ENCODE results near the gene CLMN. TPM values are rescaled to one million over a fixed set of nuclear protein-coding genes. Genes with fewer than 3 reads are reported as not detected.

The CLMN gene
- total and polyA plus RNA-seq, 2 of the 13 experiments (the other 11 are each of a cell fraction or from before 2014, with no cell fraction given), result 15.1 to 16.7 TPM

GRCh38 chr14:95286645-95287044 is 33.1 kb downstream of the CLMN start:
- BruUV-seq (replicated peaks), result no TSS peak
- Histone ChIP-seq H3K4me3 (replicated peaks in 1 of 3; ENCODE audit: insufficient read depth in 1 of 3, low read depth in 2 of 3, low read length in 3 of 3) (no peak overlapping the region), H3K36me3 (replicated peaks in 1 of 2; ENCODE audit: control insufficient read depth in 1 of 2, insufficient read depth in 2 of 2, low read length in 2 of 2) (no peaks in the 10 kb centered on the region), H3K27ac (ENCODE audit: extremely low read length, insufficient read depth, low read length) (no peak overlapping the region), H3K9me3 (ENCODE audit: low read length) (peaks cover 8% of the 10 kb centered on the region; the same call in 1 of the 2 replicates), H4K20me1 (ENCODE audit: insufficient read depth, low read length) (no peaks in the 10 kb centered on the region), H3K9ac (ENCODE audit: insufficient read depth, low read depth, low read length) (no peak overlapping the region), H3K27me3 (ENCODE audit: control insufficient read depth in 1 of 2, insufficient read depth in 2 of 2, low read length in 2 of 2) (no peaks in the 10 kb centered on the region), H2AFZ (ENCODE audit: low read length) (no peak overlapping the region), H3K4me1 (ENCODE audit: insufficient read depth, low read length) (peaks cover 33% of the 10 kb centered on the region), H3K4me2 (ENCODE audit: low read depth, low read length) (no peak overlapping the region), H3K79me2 (ENCODE audit: insufficient read depth, low read length) (no peaks in the 10 kb centered on the region)
- 45% methylated on average over 2 of the region's 5 CpGs for WGBS (ENCODE audit: low lambda C conversion rate)
- ATAC-seq (no peak), FAIRE-seq (no peak), DNase-seq (ENCODE audit: low spot score) (no peak)
- intact Hi-C loops (cut with micrococcal nuclease; ENCODE audit: unreplicated experiment), result no loop called here
- CTCF ChIA-PET (ENCODE audit: low intra/inter-chr PET ratio, low total read pairs), result no interaction called here
- POLR2A ChIA-PET, result no interaction called here
- in situ Hi-C loops (cut with HindIII; ENCODE audit: extremely low pct_ligation_motif_present, low pct_unique_long_range_greater_than_20kb), result no loop called here
- no peak for TF ChIP-seq ZNF83 (CRISPR knock-in tag; IDR thresholded peaks at IDR 0.05; ENCODE audit: borderline replicate concordance)
- TF ChIP-seq, protein P1, sequence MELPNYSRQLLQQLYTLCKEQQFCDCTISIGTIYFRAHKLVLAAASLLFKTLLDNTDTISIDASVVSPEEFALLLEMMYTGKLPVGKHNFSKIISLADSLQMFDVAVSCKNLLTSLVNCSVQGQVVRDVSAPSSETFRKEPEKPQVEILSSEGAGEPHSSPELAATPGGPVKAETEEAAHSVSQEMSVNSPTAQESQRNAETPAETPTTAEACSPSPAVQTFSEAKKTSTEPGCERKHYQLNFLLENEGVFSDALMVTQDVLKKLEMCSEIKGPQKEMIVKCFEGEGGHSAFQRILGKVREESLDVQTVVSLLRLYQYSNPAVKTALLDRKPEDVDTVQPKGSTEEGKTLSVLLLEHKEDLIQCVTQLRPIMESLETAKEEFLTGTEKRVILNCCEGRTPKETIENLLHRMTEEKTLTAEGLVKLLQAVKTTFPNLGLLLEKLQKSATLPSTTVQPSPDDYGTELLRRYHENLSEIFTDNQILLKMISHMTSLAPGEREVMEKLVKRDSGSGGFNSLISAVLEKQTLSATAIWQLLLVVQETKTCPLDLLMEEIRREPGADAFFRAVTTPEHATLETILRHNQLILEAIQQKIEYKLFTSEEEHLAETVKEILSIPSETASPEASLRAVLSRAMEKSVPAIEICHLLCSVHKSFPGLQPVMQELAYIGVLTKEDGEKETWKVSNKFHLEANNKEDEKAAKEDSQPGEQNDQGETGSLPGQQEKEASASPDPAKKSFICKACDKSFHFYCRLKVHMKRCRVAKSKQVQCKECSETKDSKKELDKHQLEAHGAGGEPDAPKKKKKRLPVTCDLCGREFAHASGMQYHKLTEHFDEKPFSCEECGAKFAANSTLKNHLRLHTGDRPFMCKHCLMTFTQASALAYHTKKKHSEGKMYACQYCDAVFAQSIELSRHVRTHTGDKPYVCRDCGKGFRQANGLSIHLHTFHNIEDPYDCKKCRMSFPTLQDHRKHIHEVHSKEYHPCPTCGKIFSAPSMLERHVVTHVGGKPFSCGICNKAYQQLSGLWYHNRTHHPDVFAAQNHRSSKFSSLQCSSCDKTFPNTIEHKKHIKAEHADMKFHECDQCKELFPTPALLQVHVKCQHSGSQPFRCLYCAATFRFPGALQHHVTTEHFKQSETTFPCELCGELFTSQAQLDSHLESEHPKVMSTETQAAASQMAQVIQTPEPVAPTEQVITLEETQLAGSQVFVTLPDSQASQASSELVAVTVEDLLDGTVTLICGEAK (IDR thresholded peaks at IDR 0.05), result no peak
- TF ChIP-seq, protein P1 (CRISPR knock-in tag; IDR thresholded peaks at IDR 0.05), result no peak
- TF ChIP-seq, protein P2, sequence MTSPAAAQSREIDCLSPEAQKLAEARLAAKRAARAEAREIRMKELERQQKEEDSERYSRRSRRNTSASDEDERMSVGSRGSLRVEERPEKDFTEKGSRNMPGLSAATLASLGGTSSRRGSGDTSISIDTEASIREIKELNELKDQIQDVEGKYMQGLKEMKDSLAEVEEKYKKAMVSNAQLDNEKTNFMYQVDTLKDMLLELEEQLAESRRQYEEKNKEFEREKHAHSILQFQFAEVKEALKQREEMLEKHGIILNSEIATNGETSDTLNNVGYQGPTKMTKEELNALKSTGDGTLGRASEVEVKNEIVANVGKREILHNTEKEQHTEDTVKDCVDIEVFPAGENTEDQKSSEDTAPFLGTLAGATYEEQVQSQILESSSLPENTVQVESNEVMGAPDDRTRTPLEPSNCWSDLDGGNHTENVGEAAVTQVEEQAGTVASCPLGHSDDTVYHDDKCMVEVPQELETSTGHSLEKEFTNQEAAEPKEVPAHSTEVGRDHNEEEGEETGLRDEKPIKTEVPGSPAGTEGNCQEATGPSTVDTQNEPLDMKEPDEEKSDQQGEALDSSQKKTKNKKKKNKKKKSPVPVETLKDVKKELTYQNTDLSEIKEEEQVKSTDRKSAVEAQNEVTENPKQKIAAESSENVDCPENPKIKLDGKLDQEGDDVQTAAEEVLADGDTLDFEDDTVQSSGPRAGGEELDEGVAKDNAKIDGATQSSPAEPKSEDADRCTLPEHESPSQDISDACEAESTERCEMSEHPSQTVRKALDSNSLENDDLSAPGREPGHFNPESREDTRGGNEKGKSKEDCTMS (CRISPR knock-in tag; conservative IDR thresholded peaks at IDR 0.05), result no peak
- no peak for TF ChIP-seq PBX2 (CRISPR knock-in tag; IDR thresholded peaks at IDR 0.05)
- no peak for TF ChIP-seq CBFB (CRISPR knock-in tag; IDR thresholded peaks at IDR 0.05)
- no peak for TF ChIP-seq ZNF224 (CRISPR knock-in tag; IDR thresholded peaks at IDR 0.05)
- TF ChIP-seq, protein P3, sequence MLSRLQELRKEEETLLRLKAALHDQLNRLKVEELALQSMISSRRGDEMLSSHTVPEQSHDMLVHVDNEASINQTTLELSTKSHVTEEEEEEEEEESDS (CRISPR knock-in tag; IDR thresholded peaks at IDR 0.05; ENCODE audit: borderline replicate concordance), result no peak
- TF ChIP-seq MEIS2 (CRISPR knock-in tag; IDR thresholded peaks at IDR 0.05), result no peak
- TF ChIP-seq POLR2AphosphoS5 (IDR thresholded peaks at IDR 0.05; ENCODE audit: low read depth, low read length), result no peak
- no peak for TF ChIP-seq ZNF446 (CRISPR knock-in tag; IDR thresholded peaks at IDR 0.05)

Measured in HepG2 (cell line).